ENCODE measurements around the gene SH2D4B. TPM values are rescaled to one million over a fixed set of nuclear protein-coding genes. Genes with fewer than 3 reads are reported as not detected.

The SH2D4B gene
- total RNA-seq, 1 experiment from 2014 or later: 0.07 TPM

- no peak overlapping the region for H3K4me2 ChIP-seq (ENCODE audit: insufficient read depth, insufficient read length, low read length)
- no peak overlapping the region for H3K27ac ChIP-seq (ENCODE audit: insufficient read length, low read depth, low read length)
- H3K4ac ChIP-seq (ENCODE audit: low read depth, low read length): no peak overlapping the region
- no CpG with 5 or more reads among the region's 3 CpGs for WGBS (ENCODE audit: extremely low coverage, insufficient read length, low lambda C conversion rate)
- H3K36me3 Mint-ChIP-seq (ENCODE audit: insufficient read depth in 1 of 3, low read depth in 3 of 3): peaks cover 0 to 4% (median 3%) of the 10 kb centered on the region in 3 experiments; a peak in 3 of 7 replicates
- H2BK12ac ChIP-seq (ENCODE audit: insufficient read length, low read depth, low read length): no peak overlapping the region
- H3K4me3 Mint-ChIP-seq: no peak overlapping the region
- no peak overlapping the region for H2AK5ac ChIP-seq (ENCODE audit: insufficient read length, low read length)
- no peak overlapping the region for H3K56ac ChIP-seq (ENCODE audit: insufficient read length, low read depth, low read length)
- no peak overlapping the region for H3K18ac ChIP-seq (ENCODE audit: insufficient read length, low read depth, low read length)
- H2AFZ ChIP-seq (ENCODE audit: low read length): no peak overlapping the region
- no peak overlapping the region for H2BK20ac ChIP-seq (ENCODE audit: low read depth, low read length, poor library complexity, severe bottlenecking)
- no peaks in the 10 kb centered on the region for H3K27me3 ChIP-seq (ENCODE audit: insufficient read depth, low read length)
- no peak overlapping the region for H2BK5ac ChIP-seq (ENCODE audit: insufficient read length, low read length)
- no peak overlapping the region for H3K23ac ChIP-seq (ENCODE audit: insufficient read length, low read depth, low read length)
- H3K14ac ChIP-seq (ENCODE audit: insufficient read depth, low read length): no peak overlapping the region
- H3K79me1 ChIP-seq (ENCODE audit: insufficient read depth, low read depth, low read length, poor library complexity, severe bottlenecking): no peaks in the 10 kb centered on the region
- H2BK120ac ChIP-seq (ENCODE audit: low read depth, low read length, poor library complexity, severe bottlenecking): no peak overlapping the region
- H3K4me1 Mint-ChIP-seq: peaks cover 10% of the 10 kb centered on the region in 2 experiments
- no peaks in the 10 kb centered on the region for H4K20me1 ChIP-seq (ENCODE audit: control insufficient read depth, insufficient read depth, insufficient read length)
- H3T11ph ChIP-seq (ENCODE audit: low read length): no peak overlapping the region
- no peaks in the 10 kb centered on the region for H3K23me2 ChIP-seq (ENCODE audit: insufficient read length, low read depth, low read length, poor library complexity, severe bottlenecking)
- no peaks in the 10 kb centered on the region for H3K79me2 ChIP-seq (ENCODE audit: insufficient read depth, low read length)
- H3K27me3 Mint-ChIP-seq (ENCODE audit: low read depth): 0 out of 2 replicates have a peak, but pooled peaks cover 1% of the 10 kb centered on the region
- no peak for DNase-seq
- H3K9me3 ChIP-seq (ENCODE audit: control insufficient read depth, low read depth, low read length): no peaks in the 10 kb centered on the region
- H3K27ac Mint-ChIP-seq: no peak overlapping the region
- H3K9ac ChIP-seq (ENCODE audit: extremely low read depth, insufficient read length, low read length): no peak overlapping the region
- H4K5ac ChIP-seq (ENCODE audit: insufficient read length, low read depth, low read length): no peak overlapping the region
- peaks cover 3 to 15% of the 10 kb centered on the region in 2 experiments; a peak in 4 of 5 replicates for H3K9me3 Mint-ChIP-seq
- H3K4me1 ChIP-seq (ENCODE audit: insufficient read depth, low read length): no peaks in the 10 kb centered on the region
- H4K8ac ChIP-seq (replicated peaks; ENCODE audit: insufficient read length, low read depth, low read length): no peak overlapping the region
- TF ChIP-seq, protein P1, sequence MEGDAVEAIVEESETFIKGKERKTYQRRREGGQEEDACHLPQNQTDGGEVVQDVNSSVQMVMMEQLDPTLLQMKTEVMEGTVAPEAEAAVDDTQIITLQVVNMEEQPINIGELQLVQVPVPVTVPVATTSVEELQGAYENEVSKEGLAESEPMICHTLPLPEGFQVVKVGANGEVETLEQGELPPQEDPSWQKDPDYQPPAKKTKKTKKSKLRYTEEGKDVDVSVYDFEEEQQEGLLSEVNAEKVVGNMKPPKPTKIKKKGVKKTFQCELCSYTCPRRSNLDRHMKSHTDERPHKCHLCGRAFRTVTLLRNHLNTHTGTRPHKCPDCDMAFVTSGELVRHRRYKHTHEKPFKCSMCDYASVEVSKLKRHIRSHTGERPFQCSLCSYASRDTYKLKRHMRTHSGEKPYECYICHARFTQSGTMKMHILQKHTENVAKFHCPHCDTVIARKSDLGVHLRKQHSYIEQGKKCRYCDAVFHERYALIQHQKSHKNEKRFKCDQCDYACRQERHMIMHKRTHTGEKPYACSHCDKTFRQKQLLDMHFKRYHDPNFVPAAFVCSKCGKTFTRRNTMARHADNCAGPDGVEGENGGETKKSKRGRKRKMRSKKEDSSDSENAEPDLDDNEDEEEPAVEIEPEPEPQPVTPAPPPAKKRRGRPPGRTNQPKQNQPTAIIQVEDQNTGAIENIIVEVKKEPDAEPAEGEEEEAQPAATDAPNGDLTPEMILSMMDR (conservative IDR thresholded peaks at IDR 0.05): no peak
- no peak overlapping the region for H2BK15ac ChIP-seq (ENCODE audit: low read depth, low read length)
- no peak overlapping the region for H4K91ac ChIP-seq (ENCODE audit: insufficient read length, low read depth, low read length)
Measured at GRCh38 chr10:80590585-80591125, 53.0 kb downstream of the SH2D4B start.
